ENCODE measurements around the gene ANKRA2.
"Not testable (repeated sequence)": the region's sequence is repeated elsewhere in the genome, so short reads cannot be mapped to it uniquely, and the experiment has no call there.

ANKRA2 gene

DNA sequence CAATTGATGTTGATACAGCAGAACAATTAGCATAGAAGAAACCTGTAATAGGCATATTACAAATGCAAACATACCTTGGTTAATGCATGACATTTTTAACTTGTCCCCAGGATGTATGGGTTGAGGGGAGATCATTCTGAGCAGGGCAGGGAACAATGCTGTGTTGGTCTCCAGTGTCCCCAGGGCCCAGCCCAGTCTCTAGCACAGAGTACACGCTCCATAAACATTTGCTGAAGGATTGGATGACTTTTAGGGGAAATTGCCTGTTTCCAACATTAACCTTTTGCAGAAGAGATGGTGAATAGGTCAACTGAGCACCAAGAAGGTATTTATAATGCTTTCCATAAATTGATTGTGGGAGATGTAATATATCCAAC is 20.0 kb downstream of the ANKRA2 start:
- DNase-seq (ENCODE audit: low read depth) = no peak

DNA sequence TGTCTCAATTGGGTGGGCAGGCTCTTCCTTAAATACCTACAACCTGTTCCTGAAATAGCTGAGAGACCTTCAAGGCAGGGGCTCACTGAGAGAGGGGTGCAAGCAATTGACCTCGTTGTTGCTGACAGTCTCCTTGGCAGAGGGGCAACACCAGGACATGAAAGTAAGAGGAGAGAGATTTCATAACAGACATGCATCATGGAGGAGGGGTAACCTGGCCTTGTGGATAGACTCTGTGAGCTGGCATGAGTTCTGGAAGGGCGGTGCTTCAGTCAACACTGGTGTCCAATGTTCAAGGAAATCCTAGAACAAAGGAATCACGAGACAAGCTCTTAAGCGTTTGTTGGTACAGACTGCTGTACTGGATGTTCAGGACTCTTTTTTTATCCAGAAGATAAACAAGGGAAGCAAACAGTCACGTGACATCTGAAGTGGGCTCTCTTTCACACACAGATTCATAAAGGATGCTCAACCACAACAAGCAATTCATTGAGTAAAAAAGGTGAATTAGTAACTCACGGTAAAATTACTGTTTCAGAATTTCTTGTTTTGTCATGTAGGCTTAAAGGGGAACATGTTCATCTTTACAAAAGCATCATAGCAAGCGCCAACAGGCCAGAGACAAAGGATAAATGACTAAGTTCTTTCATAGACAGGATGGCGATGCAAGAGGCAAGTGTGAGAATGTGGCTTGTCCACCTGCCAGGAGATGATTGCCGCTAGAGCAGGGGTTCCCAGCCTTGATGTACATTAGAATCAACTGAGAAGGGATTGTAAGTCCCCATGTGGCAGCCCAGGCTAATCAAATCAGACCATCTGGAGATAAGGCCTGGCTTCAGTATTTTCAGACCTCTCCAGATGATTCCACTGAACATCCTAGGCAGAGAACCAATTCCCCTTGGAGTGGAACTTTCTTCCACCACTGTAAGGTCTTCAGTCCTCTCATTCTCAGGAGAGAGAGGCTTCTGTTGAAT is 20.7 kb downstream of the ANKRA2 start:
- DNase-seq (ENCODE audit: low read depth) = no peak

DNA sequence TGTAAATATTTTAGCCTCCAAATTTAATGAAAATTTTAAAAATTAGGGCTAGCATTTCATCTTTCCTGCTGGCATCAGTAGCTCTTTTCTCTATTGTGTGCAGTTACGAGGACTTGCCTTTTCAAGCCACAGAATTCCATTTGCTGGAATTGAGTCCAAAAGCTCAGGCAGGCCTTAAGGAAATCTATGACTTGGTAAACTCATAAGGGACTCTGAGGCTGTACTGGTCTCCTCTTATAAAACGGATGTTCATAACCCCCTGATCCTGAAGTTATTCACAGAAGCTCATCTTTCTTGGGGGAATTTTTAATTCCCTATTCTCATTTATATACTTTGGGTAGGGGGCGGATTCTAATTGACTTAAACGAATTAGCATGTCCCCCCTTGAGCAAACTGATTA is 23.4 kb downstream of the ANKRA2 start:
- DNase-seq (ENCODE audit: low read depth) = no peak

- no peak for DNase-seq (ENCODE audit: low read depth)
Observed at GRCh38 chr5:73540192-73540591, 25.2 kb downstream of the ANKRA2 start.

GRCh38 chr5:73539730-73540129 is 25.7 kb downstream of the ANKRA2 start:
- no peak for DNase-seq (ENCODE audit: low read depth)

GRCh38 chr5:73534971-73535370 is 30.5 kb downstream of the ANKRA2 start:
- no peak for DNase-seq (ENCODE audit: low read depth)

GRCh38 chr5:73534011-73534644 is 31.3 kb downstream of the ANKRA2 start:
- no peak for DNase-seq (ENCODE audit: low read depth)

DNA sequence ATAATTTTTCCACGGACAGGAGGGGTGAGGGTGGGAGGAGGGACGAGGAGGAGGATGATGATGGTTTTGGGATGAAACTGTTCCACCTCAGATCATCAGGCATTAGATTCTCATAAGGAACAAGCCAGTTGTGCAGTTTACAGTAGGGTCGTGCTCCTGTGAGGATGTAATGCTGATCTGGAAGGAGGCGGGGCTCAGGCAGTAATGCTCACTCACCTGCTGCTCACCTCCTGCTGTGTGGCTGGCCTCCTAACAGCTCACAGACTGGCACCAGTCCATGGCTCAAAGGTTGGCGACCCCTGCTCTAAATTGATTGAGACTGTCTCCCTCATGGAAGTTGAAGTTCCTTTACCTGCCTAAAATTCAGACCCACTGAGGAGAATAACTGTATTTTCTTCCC is 33.2 kb downstream of the ANKRA2 start:
- DNase-seq (ENCODE audit: low read depth) = no peak

GRCh38 chr5:73531356-73531755 is 34.1 kb downstream of the ANKRA2 start:
- DNase-seq (ENCODE audit: low read depth) = no peak

GRCh38 chr5:73529081-73529480 is 36.4 kb downstream of the ANKRA2 start:
- DNase-seq (ENCODE audit: low read depth) = no peak

GRCh38 chr5:73528248-73528647 is 37.2 kb downstream of the ANKRA2 start:
- no peak for DNase-seq (ENCODE audit: low read depth)

- no peak for DNase-seq (ENCODE audit: low read depth)
Observed at GRCh38 chr5:73525606-73526203, 39.7 kb downstream of the ANKRA2 start.

DNA sequence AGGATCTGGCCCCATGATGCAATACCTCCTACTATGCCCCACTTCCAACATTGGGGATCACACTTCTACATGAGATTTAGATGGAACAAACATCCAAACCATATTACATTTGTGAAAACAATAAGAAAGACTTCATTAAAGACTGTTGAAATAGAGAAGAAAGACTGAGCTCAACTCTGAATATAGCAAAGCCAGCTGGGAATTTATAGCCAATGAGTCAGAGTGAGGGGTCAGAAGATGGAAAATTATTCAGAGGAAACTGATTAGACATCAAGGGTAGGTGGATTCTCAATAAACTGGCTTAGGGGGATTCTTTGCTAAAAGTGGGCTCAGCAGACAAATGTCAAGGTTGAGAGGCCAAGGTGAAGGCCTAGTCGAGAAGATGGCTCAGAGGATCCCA is 41.6 kb downstream of the ANKRA2 start:
- no peak for DNase-seq (ENCODE audit: low read depth)

DNA sequence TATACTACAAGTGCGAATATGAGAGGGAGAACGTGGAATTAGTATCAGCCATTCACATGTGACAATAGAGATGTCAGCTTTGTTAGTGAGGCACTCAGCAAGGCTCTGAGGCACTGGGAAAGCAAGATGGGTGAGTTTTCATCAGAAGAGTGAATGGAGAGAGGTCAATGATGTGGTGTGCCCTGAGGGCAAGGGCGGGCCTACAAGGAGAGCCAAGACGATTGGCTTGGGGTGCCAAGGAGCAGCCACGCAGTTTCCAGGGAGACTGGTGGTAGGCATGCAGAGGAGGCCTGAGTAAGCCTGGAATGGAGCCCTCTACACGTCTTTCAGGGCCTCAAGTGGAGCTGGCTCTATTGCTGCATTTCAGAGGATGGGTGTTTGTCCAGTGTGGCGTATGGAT is 42.5 kb downstream of the ANKRA2 start:
- no peak for DNase-seq (ENCODE audit: low read depth)

DNA sequence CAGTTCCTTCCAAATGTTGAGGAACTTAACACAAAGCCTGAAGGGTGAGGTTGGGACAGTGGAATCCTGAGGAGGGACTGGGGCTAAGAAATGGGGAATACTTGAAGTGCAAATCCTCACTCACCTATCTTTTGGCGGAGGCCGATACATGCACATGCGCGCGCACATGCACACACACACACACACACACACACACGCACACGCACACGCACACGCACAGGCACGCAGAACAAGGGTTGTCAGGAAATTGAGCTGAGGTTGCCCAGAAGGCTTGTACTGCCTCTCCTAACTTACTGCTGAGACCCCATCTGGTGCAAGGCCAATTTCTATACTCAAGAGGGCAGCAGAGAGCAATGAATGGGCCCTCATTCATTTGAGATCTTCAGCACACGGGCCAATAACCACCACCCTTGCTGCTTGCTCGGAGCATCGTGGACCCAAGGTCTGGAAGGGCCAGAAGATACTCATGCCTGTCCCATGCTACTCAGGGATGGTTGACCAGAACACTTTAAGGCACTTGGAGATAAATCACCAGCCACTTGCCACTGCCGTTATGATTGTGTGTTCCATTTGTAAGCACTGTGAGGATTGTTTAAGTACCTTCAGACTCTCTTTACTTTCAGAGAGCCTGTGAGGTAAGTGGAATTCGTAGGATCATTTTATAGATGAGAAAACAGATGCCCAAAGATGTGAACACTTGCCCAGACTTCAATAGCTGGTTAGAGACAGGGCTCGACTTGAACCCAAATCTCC is 45.7 kb downstream of the ANKRA2 start:
- peak; percentile 45 for DNase-seq (ENCODE audit: low read depth)

GRCh38 chr5:73515232-73515631 is 50.2 kb downstream of the ANKRA2 start:
- no peak for DNase-seq (ENCODE audit: low read depth)

- no peak for DNase-seq (ENCODE audit: low read depth)
Observed at GRCh38 chr5:73514418-73514817, 51.0 kb downstream of the ANKRA2 start.

GRCh38 chr5:73513996-73514395 is 51.4 kb downstream of the ANKRA2 start:
- DNase-seq (ENCODE audit: low read depth) = no peak

GRCh38 chr5:73508521-73508920 is 56.9 kb downstream of the ANKRA2 start:
- DNase-seq (ENCODE audit: low read depth) = not testable (repeated sequence)

- DNase-seq (ENCODE audit: low read depth) = no peak
Observed at GRCh38 chr5:73507062-73507461, 58.4 kb downstream of the ANKRA2 start.

- DNase-seq (ENCODE audit: low read depth) = no peak
Observed at GRCh38 chr5:73506459-73506955, 58.9 kb downstream of the ANKRA2 start.
